Activated T-cell treated with anti-CD3 and anti-CD28 coated beads, Interleukin-2, amount 50 U/mL, for 48 hours (primary cell): ENCODE measurements around the gene PRLHR.
"Not testable (repeated sequence)": the region's sequence is repeated elsewhere in the genome, so short reads cannot be mapped to it uniquely, and the experiment has no call there.

Source experiments
- DNase-seq, 2 experiments: peaks; one replicate each; pipeline ENCODE4 v3.0.0-alpha.2; 2020

The PRLHR gene

DNA sequence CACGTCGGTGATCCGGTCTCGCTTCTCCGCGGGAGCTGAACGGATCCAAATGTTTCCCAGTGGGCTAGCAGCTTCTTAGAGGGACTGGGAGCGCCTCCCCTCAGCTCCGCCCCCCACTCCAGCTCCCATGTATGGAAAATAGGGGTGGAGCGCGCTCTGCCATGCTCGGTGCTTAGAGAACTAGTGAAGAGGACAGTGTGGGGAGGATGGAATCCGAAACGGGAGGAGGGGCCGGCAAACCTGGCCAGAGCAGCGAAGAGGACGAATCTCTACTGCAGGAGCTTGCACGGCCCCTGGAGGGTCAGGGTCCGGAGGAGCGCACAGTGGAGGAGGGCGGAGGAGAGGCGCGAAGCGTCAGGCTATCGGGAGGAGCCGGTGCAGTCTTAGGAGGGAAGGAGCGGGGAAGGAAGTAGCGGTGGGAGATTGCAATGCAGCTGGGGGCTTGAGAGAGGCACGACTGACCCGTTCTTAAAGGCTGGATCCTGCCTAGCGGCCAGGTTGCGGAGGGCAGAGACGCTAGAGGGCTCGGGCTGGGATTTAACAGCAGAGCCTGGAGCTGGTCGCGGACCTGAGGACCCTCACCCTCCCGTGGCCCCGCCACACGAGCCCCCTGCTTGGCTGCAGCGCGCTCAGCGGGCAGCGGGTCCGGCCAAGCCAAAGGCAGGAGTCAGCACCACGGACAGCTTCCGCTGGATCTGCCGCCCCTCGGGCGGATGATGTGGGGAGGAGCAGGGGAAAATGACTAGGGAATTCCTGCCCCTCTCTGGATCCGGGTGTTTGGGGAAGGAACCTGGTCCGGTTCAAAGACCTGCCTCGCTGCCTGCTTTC lies at the start of gene PRLHR:
Gene PRLHR, minus strand, starts transcription at position 51 of the 828 bp plus-strand sequence. CDS start 404 bp downstream, outside the sequence.
- peak in 1 of 2 experiments; percentile 29 for DNase-seq

DNA sequence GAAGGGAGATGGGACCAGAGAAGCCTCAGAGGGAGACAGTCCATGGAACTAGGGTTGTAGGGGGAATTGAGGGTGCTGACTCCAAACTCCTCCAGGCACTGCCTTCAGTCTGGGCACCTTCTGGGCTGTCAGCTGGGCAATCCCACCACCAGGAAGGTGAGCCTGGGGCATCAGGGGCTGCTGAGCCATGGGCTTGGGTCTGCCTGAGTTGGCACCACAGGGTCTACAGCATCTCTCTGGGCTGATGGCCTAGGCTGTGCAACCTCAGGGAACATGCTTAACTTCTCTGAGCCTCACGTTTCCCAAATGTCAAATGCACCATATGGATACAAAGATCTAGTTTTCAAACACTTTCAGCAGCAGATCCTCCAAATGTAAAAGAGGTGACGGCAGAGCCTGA lies 46.8 kb upstream of the PRLHR start:
- no peak for DNase-seq

DNA sequence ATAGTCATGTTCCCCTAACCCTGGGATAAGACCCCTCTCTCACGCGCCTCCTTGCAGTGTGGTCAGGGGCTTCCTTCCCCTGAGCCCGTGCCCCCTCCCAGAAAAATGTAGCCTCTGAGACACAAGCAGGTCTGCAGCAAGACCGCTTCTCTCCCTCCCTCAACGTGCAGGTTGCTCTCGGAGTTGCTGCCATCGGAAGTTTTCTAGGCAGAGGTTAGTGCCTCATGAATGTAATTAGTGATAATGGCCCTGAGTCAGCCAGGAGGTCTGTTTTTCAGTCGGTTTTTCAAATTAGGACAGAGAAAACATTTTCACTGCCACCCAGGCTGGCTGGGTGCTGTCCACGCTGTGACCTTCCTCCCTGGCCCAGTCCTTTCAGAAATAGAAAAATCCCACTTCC lies 43.2 kb upstream of the PRLHR start:
- no peak for DNase-seq

DNA sequence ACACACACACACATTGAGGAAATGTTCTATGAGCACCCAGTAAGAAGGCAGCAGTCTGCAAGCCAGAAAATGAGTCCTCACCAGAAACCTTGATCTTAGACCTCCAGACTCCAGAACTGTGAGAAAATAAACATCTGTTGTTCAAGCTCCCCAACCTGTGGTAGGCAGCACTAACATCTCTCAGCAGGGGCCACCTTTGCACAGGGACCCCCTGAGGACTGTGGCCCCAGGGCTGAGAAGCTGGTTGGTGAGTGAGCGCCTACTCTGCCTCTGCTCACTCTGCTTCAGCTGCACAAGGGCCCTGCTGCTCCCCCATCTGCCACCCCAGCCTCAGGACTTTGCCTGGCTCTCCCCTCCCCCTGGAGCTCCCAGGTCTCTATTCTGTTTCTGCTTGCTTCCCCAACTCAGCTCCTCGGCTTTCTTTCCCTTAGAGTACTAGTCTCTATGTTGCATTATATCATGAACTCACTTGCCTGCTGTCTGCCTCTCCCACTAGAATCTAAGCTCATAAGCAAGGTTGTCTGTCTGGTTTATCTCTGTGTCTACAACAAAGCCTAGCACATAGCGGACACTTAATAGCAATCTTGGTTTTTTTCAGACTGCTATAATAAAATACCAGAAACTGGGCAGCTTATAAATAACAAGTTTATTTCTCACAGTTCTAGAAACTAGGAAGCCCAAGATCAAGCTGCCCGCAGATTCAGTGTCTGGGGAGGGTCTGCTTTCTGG lies 40.4 kb upstream of the PRLHR start:
- DNase-seq, result no peak

DNA sequence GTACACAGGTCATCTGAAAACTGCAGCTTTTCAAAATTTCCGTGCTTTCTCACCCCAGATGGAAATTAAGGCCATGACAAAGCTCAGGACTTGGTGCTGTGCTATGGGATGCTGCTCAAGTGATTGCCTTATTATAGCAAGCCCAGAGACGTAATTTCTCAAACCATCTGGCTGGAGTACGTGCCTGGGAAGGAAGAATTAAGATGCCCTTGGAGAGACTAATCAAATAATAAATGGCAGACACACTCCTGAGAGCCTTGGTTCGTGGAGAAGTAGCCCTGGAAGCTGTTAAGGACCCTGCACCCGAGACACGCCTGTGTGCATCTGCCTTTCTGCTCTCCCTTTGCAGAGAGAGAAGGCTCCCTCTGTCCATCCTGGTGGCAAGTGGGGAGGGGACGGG lies 38.3 kb upstream of the PRLHR start:
- DNase-seq, result no peak

DNA sequence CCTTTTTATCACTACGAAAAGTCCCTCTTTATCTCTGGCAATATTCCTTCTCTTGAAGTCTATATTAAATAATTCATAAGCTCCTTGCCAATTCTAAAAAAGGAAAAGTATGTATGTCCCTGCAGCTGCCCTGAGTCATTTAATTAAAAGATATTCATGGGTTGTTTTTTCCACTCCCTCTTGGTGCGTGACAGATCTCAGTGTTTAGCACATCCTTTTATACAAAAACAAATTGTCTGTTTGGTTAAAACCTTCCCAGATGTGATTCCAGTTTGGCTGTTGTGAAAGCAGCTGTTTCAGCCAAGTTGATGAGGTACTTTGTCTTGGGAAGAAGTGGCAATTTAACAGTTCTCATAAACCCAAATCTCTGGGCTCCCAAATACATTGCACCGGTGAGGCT lies 33.8 kb upstream of the PRLHR start:
- DNase-seq, result no peak

DNA sequence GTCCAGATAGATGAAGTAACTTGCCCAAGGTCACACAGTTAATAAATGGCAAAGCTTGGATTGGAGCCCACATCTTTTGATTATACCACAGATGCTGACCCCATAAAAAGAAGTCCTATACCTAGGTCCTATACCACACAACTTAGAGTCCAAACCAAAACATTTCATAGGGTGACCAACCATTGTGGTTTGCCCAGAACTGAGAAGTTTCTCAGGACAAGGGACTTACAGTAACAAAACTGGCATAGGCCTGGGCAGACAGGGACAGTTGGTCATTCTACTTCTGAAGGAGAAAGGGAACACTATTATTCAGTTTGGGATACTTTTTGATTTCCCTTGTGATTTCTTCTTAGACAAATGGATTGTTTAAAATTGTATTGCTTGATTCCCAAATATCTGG lies 32.9 kb upstream of the PRLHR start:
- no peak for DNase-seq

DNA sequence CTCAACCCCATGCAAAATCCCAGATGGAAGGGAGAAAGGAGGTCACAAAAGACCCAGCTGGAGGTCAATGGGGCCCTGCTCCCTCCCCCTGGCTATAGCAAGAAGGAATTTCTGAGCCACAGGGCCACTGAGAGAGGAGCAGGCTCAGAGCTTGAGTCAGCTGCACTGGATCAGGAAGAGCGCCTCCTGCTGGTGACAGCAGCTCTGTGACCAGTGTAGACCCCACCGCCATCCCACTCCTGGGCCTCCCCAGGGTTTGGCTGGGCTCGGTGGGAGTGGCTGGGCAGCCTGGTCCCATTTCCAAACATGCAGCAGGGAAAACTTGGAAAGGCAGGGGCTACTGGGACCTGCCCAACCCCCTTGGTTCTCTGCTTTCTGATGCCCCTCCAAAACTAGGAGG lies 31.5 kb upstream of the PRLHR start:
- DNase-seq, result no peak

DNA sequence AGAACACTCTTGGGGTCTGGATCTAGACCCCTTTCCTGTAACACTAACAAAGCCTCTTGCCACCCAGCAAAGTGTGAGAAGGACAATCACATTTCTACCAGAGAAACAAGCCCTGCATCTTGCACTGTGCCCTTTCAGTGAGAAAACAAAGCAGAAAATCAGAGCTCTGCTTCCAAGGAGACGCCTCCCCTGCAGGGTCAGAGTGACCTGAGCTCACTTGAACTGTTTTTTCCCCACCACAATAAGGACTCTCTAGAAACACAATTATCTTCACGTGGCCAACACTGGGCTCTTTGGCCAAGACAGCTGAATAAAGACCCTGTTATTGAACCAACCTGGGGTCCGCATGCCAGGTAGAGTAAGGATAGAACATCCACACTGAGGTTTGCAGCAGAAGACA lies 30.1 kb upstream of the PRLHR start:
- no peak for DNase-seq

DNA sequence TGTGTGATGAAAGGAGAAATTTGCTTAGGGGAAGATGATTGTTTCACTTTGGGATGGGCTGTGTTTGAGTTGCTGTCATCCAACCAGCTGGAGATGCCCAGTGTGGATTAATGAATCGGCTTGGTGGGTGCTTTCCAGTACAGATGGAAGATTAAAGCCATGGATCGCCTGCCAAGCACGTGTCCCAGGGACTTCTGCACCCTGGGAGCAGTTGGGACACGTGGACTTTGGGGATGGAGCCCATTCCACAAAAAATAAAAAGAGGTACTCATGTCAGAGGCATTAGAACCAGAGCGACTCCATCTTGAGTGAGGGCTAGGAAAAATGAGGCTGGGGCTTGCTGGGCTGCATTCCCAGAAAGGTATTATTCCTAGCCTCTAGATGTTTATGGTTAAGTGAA lies 29.3 kb upstream of the PRLHR start:
- DNase-seq, result no peak

DNA sequence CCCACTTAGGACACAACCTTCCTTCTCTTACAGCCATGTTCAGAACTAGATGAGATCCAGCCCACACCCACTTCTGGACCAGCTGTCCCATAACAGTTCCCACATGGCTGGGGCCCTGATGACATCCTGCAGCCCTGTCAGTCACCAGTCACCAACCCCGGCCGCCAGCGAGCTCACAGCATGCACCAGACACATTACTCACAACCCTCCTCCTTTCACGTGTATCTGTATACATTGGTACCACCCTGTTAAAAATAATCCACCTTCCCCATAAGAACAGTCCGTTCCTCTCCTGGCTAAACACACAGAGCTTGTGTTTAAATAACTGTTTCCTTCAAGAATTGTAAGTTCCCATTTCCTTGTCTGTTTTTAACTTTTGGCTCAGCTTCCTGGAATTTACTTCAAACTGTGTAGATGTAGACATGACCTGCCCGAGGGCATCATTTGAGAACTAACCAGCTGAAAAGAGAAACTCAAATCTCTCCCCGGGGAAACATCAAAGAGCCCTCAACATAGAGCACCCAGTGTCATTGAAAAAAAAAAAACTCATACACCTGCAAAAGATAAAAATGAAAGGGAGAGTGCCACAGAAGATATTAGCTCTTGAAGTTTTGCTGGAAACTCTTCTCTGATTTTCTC lies 26.0 kb upstream of the PRLHR start:
- DNase-seq, result peak; percentile 21 to 38

DNA sequence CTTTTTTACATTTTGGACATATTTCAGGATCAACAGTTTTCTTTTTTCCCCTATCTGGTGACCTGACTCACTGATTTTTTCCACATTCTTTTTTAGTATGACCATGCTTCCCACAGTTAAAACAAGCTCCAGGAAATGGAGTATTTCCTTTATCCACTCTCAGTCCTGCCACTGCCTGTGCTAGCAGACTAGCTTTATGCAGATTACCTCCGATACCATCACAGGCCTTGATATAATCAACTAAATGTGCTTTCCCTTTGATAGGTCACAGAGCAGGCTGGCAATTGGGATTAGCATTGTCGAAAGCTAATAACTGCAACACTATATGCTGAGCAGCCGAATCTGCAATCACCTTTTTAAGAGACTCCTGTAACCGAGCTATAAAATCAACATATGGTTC lies 18.4 kb upstream of the PRLHR start:
- not testable (repeated sequence) for DNase-seq

DNA sequence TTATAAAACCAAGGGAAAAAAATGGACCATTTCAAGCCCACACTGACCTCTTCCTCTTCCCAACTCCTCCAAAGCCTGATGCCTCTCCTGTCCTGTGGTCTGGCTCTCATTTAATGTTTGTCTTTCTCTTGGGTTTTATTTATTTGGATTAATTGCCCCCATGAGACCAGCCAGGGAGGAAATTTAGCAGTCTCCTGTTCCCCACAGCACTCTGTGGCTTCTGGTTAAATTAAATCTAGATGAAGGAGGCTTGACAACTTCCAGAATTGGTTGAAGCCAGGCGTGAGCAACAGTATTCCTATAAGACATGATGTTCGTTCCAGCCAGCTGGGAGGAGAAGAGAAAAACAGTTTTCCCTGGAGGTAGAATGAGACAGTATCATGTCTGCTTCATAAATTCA lies 15.1 kb upstream of the PRLHR start:
- no peak for DNase-seq

DNA sequence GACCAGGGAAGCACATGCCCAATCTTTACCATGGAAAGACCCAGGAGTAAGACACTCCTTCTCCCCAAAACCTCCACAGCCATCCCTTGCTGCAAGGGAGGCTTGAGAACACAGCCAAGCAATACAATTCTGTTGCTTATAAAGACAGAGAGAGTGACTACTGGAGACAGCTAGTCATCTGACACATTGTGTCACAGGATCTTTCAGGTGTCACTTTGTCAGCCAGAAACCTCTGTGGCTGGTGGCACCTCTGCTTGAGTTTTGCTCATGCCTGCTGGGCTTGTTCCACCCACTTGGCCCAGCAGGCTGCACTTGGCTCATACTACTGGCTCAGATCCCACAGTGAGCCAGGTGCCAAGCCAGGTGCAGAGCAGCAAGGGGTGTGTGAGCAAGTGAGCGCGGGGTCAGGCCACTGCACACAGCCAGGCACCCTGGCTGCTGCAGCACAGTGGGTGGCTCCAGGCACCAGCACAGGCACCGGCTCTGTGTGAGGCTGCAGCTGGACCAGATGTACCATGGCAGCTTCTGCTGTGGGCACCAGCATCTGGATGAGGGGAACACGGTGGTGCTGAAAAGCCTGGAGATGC lies 12.4 kb upstream of the PRLHR start:
- DNase-seq, result no peak

DNA sequence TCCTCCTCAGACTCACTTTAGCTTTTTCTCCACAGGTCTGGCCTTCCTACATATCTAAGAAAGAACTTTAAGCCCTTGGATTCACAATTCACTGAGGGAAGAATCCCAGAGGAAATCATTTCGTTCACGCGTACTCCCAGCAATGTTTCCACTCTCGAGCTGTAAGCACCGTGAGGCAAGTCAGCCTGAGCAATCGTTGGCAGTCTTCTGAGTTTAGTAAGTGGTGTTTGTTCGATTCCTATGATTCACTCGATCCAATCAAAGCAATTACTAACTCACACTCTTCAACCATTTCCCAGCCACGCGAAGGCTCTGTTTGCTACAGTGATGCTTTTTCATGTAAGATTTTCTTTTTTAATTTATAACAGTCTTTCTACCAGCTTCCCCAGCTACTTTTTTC lies 10.2 kb upstream of the PRLHR start:
- no peak for DNase-seq

DNA sequence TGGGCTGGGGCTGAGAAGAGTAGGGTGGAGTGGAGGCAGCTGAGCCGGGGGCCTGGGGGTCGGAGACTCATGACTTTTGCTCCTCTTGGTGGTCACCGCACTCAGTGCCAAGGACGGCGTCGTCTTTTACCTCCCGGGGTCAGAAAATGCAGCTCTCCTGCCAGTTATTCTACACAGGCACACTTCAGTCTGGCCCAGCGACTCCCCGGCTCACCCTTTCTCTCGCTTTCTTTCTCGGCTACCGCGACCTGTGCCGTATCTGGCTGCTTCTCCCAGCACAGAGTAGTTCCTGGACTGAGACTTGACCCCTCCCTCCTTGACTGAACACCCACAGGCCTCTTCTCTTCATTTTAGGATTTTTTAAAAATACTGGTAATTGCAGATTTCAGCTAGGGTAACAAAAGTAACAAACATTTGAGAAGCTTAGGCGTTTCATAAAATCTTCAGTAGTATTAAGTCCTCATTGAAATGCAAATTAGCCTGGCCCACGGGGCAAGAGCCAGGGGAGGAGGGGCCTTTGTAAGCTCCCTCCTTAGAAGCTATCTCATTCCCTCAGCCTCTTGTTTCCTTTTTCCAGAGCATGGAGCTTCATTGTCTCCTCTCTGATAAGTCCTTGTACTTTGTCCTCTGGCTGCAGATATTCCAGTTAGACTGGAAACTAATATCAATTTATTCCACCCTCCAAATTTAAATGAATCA lies 1.1 kb upstream of the PRLHR start:
- no peak for DNase-seq

DNA sequence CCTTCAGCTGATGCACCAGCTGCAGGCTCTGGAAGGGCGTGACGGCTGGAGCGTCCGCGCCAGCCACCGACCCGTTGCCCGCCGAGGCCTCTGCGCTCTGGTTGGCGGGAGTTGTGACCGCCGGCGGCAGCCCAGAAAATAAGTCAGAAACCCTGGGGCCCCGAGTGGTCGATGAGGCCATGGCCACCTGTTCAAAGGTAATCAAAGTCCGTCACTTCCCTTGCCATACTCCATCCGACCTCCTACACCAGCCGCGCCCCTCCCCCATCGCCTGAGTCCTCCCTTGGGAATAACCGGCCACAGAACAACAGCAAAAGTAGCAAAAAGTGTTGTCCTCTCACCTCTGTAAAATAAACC lies 406 bp downstream of the PRLHR start:
- no peak for DNase-seq

DNA sequence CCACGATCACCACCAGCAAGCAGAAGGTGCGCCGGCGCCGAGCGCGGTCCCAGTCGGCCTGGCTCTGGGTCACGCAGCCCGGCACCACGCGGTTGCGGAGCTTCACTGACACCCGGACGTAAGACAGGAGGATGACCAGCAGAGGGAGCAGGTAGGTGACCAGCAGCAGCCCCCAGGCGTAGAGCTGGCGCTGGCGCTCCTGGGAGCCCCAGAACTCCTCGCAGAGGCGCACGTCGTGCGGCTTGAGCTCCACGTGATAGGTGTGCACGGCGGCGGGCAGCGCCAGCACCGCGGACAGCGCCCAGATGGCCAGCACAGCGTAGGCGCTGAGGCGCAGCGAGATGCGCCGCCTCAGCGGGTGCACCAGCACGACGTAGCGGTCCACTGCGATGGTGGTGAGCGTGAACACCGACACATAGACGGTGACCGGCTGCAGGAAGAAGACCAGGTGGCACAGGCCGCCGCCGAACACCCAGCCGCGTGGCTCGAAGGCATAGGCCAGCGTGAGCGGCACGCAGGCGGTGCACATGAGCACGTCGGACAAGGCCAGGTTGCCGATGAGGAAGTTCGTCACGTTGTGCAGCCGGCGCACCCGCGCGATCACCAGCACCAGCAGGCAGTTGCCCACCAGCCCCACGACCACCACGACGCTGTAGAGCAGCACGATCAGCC lies 920 bp downstream of the PRLHR start:
- DNase-seq, result peak; percentile 45 to 62

DNA sequence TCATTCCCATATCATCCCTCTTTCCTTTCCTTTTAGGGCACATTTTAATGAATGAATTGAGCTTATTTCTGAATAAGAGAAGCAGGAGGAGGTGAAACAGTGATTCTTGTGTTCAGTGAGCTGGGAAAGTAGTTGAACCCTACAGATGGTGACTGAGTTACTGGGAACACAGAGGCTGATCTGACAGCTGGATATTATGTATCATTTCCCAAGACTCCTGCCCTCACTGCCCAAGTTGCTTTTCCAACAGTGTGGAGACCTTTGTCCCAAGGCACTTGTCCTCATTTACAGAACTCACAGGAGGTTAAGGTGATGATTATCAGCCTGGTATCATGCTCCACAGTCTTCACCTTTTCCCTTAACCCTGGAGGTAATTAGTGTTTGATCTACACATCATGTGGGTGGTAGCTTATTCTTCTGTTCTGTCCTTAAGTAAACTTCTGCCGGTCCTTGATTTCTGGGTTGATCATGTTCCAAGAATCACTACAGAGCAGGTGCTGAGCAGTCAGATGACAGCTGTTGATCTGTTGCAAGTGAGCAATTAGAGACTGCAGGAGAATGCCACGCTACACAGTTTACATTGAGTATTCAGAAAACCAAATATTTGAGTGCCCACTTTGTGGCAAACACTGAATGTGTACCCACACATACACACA lies 2.6 kb downstream of the PRLHR start:
- DNase-seq, result no peak

DNA sequence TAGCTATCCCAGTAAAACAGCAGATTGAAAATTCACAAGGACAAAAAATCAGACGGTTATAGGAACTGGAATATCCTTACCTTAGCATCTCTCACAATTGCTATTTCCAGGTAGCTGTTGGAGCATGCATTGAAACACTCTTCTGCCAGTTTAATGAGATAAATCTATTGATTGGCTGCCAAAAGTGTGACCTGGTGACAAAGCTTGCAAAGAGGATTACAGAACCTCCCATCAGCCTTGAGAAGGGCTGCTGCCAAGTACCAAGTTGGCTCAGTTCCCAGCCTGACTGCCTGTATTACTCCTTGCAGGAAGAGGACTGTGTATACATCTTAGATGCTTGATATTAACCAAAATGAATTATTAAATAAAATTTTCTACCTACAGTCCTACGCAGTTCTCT lies 5.1 kb downstream of the PRLHR start:
- no peak for DNase-seq

DNA sequence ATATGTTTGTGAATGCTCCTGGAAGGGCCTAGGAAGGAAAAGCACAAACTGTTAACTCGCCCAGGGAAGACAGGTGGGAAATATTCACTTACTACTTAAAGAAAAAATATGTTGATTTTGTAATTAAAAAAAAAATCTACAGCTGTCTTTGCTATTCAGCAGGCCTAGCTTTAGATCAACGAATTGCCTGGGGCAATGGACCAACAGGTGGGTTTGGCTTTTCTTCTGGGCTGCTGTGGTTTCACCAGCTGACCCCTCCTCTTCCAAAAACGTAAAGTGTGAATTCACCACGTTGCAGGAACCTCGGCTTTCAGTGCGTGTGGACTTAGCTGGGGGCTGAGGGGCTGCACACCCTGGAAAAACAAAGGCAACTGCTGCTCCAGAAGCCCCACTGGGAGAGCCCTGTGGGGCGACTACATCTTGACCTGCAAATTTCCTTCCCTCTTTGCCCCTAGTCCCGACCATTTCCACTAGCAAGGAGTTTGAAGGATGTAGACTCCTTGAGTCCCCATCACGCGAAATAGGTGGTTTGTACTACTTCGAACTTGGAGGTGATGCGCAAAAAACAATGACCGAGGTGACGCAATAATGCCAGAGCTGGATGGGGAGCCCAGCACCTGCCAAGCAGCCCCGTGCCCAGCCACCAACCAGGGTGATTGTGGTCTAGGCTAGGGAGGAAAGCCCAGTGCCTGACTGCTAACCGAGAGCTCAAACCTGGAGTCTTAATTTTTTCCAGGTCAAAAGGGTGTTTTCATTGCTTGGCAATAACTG lies 7.4 kb downstream of the PRLHR start:
- no peak for DNase-seq
